GM12878 (cell line): Measurements from ENCODE around the gene ZNF618.

ENCODE experiments used
- CHD1 ChIP-seq: IDR thresholded peaks from 2 replicates; pipeline ENCODE4 v1.6.1; 2012; ENCODE audit warnings: low read depth, low read length, improper control_type of control experiment
- EZH2 ChIP-seq: IDR thresholded peaks from 2 replicates; pipeline ENCODE4 v1.6.1; 2012; ENCODE audit warnings: low read depth, mild to moderate bottlenecking, control low read depth, inconsistent platforms, low read length, borderline replicate concordance; ENCODE audit not compliant: control insufficient read depth
- FOXM1 ChIP-seq: IDR thresholded peaks from 2 replicates; pipeline ENCODE4 v1.6.1; 2012; ENCODE audit warnings: low read depth, mild to moderate bottlenecking, inconsistent platforms, low read length, moderate library complexity
- NR2C2 ChIP-seq: IDR thresholded peaks from 2 replicates; pipeline ENCODE4 v1.6.1; 2011; ENCODE audit warnings: borderline replicate concordance, low read depth; ENCODE audit not compliant: control insufficient read depth, insufficient read length
- POLR2A ChIP-seq: IDR thresholded peaks from 2 replicates; pipeline ENCODE4 v1.6.1; 2011; ENCODE audit warnings: low read depth, mild to moderate bottlenecking, low read length
- POLR2AphosphoS5 ChIP-seq: IDR thresholded peaks from 2 replicates; pipeline ENCODE4 v1.6.1; 2011; ENCODE audit warnings: mild to moderate bottlenecking, low read length, inconsistent platforms
- USF1 ChIP-seq: IDR thresholded peaks from 2 replicates; pipeline ENCODE4 v1.6.1; 2011; ENCODE audit warnings: borderline replicate concordance, low read depth, mild to moderate bottlenecking, moderate library complexity, mixed read lengths, low read length; ENCODE audit not compliant: insufficient read depth; ENCODE audit errors: extremely low read length
- TF ChIP-seq, protein P1 (sequence below), 3 experiments: IDR thresholded peaks in 2 of 3; conservative IDR thresholded peaks in 1 of 3; 2 replicates each; pipeline ENCODE4 v1.5.1; 2011; ENCODE audit warnings: low read depth in 3 of 3, low read length in 3 of 3, mild to moderate bottlenecking in 3 of 3, control low read depth in 2 of 3, moderate library complexity in 2 of 3, inconsistent platforms in 1 of 3, mixed read lengths in 1 of 3; ENCODE audit not compliant: control insufficient read depth in 2 of 3, insufficient read depth in 1 of 3; ENCODE audit errors: extremely low read depth in 1 of 3

DNA sequence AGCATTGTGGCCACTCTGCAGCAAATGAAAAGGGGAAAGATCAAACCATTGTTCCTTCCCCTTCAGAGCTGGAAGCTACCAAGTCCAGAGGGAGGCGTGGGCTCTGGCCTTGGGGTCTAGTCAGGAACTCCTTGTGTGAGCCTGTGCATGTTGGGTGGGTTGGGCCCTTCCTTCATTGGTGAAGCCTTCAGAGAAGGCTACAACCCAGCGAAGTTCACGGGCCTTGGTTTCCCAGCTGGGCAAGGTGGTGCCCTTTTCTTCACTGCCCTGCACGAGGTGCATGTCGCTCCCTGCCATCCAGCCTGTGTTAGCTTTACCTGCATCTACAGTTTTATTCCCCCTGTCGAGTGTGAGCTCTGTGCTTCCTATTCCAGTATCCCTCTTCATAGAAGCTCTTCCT, 84.7 kb downstream of the ZNF618 start:
- TF ChIP-seq EZH2 = no peak
- no peak for TF ChIP-seq POLR2AphosphoS5
- TF ChIP-seq CHD1 = no peak
- no peak for TF ChIP-seq NR2C2
- TF ChIP-seq FOXM1 = no peak
- TF ChIP-seq, protein P1, sequence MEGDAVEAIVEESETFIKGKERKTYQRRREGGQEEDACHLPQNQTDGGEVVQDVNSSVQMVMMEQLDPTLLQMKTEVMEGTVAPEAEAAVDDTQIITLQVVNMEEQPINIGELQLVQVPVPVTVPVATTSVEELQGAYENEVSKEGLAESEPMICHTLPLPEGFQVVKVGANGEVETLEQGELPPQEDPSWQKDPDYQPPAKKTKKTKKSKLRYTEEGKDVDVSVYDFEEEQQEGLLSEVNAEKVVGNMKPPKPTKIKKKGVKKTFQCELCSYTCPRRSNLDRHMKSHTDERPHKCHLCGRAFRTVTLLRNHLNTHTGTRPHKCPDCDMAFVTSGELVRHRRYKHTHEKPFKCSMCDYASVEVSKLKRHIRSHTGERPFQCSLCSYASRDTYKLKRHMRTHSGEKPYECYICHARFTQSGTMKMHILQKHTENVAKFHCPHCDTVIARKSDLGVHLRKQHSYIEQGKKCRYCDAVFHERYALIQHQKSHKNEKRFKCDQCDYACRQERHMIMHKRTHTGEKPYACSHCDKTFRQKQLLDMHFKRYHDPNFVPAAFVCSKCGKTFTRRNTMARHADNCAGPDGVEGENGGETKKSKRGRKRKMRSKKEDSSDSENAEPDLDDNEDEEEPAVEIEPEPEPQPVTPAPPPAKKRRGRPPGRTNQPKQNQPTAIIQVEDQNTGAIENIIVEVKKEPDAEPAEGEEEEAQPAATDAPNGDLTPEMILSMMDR (IDR thresholded peaks at IDR 0.05 in 2 of 3, conservative IDR thresholded peaks at IDR 0.05 in 1 of 3; ENCODE audit: control insufficient read depth in 2 of 3, extremely low read depth in 1 of 3, insufficient read depth in 1 of 3, low read depth in 3 of 3, low read length in 3 of 3) = no peak
- TF ChIP-seq POLR2A = no peak
- TF ChIP-seq USF1 = no peak
